DOHH2 (cell line): ENCODE results near the gene SLC4A2.

ENCODE experiments used
- EZH2phosphoT487 ChIP-seq: fragments of 200-600 bp; sonication (generic); IDR thresholded peaks from 2 replicates; pipeline ENCODE4 v1.6.1; 2017; ENCODE audit warnings: borderline replicate concordance, mild to moderate bottlenecking, antibody characterized with exemption, low read length, moderate library complexity, mixed read lengths
- TF ChIP-seq, protein P1 (sequence below): fragments of 200-600 bp; sonication (generic); IDR thresholded peaks from one replicate; pipeline ENCODE4 v1.5.1; 2014; ENCODE audit warnings: antibody characterized with exemption, mild to moderate bottlenecking, low read depth, low read length; ENCODE audit not compliant: poor library complexity, severe bottlenecking

DNA sequence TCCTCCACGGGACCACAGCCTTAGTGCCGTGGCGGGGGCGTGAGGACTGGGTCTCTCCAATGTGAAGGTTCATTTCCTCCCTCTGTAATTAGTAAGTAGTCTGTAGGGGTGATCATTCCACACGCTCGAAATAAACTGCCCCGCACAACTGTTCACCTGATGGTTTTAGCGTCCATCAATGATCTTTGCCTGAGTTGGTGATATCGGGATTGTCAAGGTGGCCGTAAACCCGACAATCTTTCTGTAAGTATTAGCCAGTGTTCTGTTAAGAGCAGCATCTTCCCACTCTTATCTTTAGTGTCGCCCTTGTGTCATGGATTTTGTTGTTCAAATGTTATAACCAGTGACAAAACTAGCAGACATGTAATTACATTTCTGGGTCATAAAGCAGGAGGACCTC is 44.6 kb downstream of the SLC4A2 start:
- TF ChIP-seq, protein P1, sequence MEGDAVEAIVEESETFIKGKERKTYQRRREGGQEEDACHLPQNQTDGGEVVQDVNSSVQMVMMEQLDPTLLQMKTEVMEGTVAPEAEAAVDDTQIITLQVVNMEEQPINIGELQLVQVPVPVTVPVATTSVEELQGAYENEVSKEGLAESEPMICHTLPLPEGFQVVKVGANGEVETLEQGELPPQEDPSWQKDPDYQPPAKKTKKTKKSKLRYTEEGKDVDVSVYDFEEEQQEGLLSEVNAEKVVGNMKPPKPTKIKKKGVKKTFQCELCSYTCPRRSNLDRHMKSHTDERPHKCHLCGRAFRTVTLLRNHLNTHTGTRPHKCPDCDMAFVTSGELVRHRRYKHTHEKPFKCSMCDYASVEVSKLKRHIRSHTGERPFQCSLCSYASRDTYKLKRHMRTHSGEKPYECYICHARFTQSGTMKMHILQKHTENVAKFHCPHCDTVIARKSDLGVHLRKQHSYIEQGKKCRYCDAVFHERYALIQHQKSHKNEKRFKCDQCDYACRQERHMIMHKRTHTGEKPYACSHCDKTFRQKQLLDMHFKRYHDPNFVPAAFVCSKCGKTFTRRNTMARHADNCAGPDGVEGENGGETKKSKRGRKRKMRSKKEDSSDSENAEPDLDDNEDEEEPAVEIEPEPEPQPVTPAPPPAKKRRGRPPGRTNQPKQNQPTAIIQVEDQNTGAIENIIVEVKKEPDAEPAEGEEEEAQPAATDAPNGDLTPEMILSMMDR: no peak
- no peak for TF ChIP-seq EZH2phosphoT487
